Hypothalamus (tissue), 51 donors: ENCODE measurements around the gene FARP1.
A peak's percentile ranks its signal among the peaks of the same experiment; 100 is the strongest.

Experiments used
- DNase-seq, 51 donors: peaks; one replicate each; lab custom pipeline; 2025; lab: John Stamatoyannopoulos, UW

Gene FARP1

DNA sequence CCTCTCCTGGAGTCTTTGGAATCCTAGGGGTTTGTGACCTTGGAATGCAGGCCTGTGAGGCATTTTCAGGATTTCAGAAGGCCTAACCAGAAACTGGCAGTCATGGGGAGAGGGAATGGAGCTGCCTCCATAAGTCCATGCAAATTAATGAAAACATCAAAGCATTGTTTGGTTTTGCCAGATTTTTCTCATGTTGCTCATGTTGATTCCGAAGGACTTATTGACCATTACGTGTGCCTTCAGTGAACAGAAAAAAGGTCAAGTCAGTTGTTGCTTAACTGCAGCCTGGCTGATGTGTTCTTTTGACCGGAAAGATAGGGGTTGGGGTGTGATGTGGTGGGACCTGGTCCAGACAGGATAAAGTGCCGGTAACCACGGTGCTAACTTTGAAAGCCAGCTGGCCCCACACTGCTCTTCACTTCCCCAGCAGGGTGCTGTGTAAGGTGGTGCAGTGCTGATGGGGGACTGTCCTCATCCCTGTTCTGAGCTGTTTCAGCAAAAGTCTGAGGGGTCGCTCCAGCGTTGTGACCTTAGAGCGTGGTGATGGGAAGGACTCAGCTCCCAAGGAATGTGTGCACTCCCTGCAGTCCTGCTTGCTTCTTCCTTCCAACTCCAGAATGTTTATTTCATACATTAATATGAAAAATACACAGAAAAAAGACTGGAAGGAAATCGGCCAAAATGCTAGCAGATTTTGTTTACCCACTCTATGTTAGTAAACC is 30.7 kb downstream of the FARP1 start:
- DNase-seq: peak in 2 of 51 donors; percentile 5 to 11

GRCh38 chr13:98174307-98174706 is 31.4 kb downstream of the FARP1 start:
- DNase-seq: no peak

DNA sequence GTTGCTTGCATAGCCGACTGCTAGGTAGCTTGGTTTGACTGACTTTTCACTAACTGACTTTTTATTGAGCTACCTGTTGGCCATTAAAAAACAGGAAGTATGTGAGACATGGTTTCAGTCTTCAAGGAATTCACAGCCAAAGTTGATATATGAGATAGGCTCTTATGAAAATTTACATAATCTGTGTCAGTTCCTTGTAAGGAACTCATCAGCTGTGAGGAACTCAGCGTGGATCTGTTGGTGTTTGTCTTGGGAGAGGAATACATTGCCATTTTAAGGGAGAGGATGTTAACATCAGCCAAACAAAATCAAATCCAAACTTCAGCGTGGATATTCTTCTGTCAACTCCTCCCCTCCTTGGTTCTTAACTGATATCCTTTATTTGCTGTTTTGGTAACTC is 32.1 kb downstream of the FARP1 start:
- no peak for DNase-seq

DNA sequence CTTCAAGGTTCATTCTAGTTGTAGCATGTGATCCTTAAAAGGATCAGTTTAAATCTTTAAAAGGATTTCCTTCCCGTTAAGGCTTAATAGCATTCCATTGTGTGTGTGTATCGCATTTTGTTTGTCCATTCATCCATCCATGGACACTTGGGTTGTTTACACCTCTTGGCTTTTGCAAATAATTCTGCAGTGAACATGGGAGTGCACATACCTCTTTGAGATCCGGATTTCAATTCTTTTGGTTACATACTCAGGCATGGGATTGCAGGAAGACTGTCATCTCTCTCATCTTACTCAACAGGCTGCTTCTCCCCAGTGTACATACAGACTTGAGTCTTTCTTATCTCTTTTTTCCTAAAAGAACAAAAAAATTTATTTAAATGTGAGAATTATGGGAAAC is 32.9 kb downstream of the FARP1 start:
- no peak for DNase-seq

DNA sequence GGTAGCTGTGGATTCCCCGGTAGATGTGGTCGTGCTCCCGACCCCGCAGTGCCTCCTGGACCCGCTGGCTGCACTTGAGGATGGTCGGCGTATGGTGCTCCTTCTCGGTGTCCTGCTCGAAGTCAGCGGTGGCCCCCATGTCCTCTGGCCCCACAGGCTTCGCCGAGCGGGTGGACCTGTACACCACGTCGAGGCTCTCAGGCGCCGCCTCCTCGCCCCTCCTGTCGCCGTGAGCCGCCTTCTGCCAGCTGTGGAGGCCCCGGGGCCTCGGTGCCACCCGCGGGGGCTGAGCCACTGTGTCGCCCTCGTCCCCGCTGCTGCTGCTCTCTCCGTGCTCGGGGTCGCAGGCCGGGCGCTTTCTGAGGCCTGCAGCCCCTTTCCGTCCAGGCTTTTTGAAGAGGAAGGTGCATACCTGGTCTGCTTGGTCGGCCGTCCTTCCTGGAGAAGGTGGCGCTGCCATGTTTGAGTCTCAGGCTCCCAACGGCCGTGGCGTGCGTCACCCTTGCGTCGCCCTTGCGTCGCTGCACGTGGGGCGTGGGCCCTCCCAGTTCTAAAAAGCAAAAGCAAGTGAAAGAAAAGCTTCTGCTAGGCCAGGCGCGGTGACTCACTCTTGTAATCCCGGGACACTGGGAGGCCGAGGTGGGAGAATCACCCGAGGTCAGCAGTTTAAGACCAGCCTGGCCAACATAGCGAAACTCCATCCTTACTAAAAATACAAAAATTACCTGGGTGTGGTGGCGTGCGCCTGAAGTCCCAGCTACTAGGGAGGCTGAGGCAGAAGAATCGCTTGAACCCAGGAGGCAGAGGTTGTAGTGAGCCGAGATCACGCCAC is 34.1 kb downstream of the FARP1 start, which contains the start of gene RNF113B:
Gene RNF113B (minus strand): TSS at position 493 of the 832 bp plus-strand sequence. CDS start 33 bp downstream, at position 460.
- DNase-seq: no peak

DNA sequence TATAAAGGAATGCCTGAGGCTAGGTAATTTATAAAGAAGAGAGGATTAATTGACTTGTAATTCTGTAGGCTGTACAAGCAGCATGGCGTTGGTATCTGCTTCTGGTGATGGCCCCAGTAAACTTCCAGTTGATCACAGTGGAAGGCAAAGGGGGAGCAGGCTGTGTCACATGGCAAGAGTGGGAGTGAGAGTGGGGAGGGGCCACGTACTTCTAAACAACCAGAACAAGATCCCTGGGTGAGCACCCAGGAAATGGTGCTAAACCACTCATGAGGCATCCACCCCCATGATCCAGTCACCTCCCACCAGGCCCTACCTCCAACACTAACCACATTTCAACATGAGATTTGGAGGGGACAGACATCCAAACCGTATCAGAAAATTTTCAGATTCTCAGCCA is 37.2 kb downstream of the FARP1 start:
- no peak for DNase-seq

DNA sequence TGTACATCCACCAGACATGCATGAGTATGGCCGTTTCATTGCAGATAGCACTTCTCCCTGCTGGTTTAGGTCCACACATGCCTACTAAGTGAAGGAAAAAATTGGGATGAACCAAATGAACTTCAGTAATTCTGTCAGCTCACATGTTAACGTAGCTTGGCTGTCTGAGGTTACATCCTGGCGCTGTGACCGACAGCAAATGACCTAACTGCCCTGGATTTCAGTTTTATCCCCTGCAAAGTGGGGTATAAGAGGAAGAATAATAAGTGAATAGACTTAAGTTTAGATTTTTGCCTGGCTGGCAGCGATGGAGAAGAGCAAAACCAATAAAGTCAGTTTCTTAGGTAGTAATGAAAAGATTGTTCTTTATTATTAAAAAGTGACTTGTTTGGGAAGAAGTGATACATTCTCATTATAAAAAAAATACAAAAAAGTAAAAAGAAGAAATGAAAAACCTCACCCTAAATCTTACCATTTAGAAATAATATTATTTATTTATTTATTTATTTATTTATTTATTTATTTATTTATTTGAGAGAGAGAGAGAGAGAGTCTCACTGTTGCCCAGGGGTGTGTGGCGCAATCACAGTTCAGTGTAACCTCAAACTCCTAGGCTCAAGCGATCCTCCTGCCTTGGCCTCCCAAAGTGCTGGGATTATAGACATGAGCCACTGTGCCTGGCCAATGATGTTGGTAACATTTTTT is 38.4 kb downstream of the FARP1 start:
- DNase-seq: no peak

DNA sequence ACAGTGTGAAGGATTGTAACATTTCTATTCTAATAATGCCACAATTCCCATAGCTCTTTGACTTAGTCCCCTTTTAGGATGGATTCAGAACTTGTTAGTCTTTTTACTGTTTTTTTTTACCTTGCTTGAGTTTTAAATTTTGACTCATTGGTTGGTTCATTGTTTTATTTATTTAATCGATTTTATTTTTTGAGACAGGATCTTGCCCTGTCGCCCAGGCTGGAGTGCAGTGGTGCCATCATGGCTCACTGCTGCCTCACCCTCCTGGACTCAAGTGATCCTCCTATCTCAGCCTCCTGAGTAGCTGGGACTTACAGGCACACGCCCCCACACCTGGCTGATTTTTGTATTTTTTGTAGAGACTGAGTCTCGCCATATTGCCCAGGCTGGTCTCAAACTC is 39.3 kb downstream of the FARP1 start:
- DNase-seq: no peak

GRCh38 chr13:98182589-98182988 is 39.7 kb downstream of the FARP1 start:
- DNase-seq: no peak

- no peak for DNase-seq
Measured at GRCh38 chr13:98184792-98185191, 41.9 kb downstream of the FARP1 start.

DNA sequence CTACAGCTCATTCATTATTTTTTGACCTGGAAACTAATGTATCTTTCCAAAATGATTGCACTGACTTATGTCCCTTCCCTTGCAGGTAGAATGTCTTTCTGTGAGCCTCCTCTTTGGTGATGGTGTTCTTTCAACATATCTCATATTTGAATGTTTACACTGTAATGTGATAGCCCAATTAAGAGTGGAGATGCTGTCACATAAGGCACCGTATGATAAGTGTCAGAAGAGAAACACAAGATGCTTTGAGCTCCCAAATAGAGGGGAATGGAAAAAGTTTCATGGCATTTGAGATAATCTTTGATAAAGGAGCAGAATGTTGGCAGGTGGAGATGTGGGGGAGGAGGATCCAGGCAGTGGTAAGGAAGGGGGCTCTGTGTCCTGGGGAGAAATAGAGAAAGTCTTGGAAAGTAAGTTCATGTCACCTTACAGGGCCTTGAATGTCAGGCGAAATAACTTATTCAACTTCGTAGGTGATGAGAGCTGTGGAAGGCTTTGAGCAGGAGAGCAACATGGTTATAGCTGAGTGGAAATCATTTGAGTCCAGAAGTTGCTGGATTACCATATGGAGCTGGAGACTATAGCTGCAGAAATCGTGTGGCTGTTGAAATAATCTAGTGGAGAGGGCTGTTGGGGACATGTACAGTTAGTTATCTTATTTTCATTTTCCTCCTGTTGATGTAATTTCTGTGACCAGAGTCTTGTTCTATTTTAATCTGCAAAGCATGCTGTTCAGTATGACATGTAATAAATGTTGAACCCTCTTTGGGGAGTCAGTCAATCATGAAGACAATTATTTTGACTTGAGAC is 44.5 kb downstream of the FARP1 start:
- DNase-seq: peak in 1 of 51 donors; percentile 14

DNA sequence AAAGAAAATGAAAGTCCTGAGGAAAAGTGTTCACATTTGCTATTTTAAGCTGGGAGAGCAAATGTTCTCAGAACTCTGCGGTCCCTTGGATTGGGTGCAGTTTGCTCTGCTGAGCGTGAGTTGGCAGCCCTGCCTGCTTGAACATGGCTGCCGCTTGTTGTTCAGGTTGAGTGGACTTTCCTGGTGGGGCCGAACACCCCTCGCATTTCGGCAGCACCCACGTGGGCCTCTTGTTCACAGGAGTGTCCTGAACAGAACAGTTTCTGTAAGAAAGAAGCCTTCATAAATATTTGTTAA is 45.0 kb downstream of the FARP1 start:
- peak in 11 of 51 donors; percentile 8 to 44 (median 21) for DNase-seq

GRCh38 chr13:98188544-98189166 is 45.8 kb downstream of the FARP1 start:
- DNase-seq: no peak

DNA sequence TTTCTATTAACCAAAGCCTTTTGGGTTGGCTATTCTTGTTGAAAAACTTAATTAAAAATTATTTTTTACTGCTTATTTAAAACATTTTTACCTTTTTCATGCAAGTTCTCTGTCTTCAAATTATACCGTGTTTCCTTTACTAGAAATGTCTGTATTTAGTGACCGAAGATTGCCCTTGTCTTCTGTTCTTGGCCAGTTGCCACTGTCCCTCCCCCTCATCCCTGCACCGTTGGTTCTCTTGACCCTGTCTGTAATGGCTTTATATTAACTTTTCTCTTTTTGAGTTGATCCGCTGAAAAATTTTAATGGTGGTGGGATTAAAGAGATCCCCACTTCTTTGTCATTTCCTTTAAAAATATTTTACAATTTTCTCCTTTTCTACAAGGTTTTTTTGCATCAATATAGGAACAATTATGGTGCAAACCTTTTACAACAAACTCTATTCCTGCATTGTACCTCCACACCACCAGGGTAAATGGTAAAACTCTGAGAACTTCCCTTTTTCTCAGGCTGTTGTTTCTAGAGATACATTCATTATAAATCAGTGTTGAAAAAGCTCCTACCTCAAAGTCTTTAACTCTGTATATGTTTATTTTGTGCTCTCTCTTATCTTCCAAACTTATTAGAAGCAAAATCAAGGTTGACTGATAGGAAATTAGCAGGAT is 47.1 kb downstream of the FARP1 start:
- no peak for DNase-seq

DNA sequence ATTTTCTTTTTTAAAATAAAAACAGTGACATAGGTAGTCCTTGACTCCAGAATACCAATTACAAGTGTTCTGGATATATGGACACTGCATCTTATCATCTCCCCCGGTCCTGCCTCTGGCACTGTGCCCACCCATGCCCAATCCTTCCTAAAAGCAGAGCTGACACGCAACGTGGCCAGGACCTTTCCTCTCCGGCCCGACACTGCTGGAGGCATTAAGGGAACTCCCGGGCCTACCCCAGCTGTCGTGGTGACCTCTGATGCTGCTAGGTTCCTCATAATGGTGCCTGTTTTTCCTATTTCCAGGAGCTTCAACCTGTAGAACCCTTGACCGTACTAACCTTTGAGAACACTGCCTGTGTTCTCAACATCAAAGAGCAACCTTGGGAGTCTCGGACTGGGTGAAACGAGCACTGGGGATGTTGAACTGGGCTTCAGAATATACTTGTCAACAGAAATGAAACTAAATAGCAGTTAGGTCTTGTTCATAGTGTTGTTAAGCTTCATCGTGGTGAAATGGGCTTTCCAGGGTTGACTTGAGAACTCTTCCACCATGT is 48.1 kb downstream of the FARP1 start:
- DNase-seq: no peak

DNA sequence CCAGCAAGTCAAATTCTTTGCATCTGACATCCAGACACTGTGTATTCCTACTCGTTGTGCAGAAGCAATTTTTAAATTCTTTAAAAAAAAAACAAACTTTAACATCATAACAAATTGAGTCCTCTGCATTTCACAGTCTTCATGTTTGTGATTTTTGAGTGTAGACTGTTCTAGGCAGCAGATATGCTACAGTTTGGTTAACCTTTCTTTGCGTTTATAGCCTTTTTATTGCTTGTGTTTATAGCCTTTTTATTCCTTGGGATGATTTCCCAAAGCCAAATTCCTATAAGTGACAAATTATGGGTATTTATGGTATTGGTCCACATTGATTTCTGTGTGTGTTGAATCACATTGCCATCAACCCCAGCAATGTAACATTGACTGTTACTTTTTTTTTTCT is 49.1 kb downstream of the FARP1 start:
- DNase-seq: no peak

GRCh38 chr13:98195054-98195791 is 52.3 kb downstream of the FARP1 start:
- DNase-seq: no peak

GRCh38 chr13:98198683-98199082 is 55.8 kb downstream of the FARP1 start:
- no peak for DNase-seq

GRCh38 chr13:98199480-98199879 is 56.6 kb downstream of the FARP1 start:
- DNase-seq: no peak
